Pancreas (tissue), 10 donors: ENCODE measurements around the gene ZGRF1. TPM values are rescaled to one million over a fixed set of nuclear protein-coding genes. Genes with fewer than 3 reads are reported as not detected.
A peak's percentile ranks its signal among the peaks of the same experiment; 100 is the strongest.

Experiments used
- ATAC-seq, 4 donors: fragments of 200-7000 bp; cut with Tn5 transposase; one replicate each; pipeline versions ENCODE4 v1.8.0 to v1.9.1; 2020; ENCODE audit warnings: mild to moderate bottlenecking in 4 of 4, moderate library complexity in 4 of 4
- DNase-seq, 6 donors: peaks; one replicate each; pipeline ENCODE4 v3.0.0-alpha.2; 2020
- FAIRE-seq: peaks from 2 replicates; lab custom pipeline; 2012; peaks lifted over from hg19 to GRCh38; lab: Jason Lieb, UNC
- H3K27ac ChIP-seq, 4 donors: fragments of 200-600 bp; sonication (generic); 1 replicate in 3 of 4; 2 replicates in 1 of 4; pipeline versions ENCODE4 v1.5.0 to v1.8.0; 2020
- H3K27me3 ChIP-seq, 4 donors: fragments of 200-600 bp; one replicate each; pipeline ENCODE4 v1.8.0; 2021
- H3K36me3 ChIP-seq, 3 donors: fragments of 200-600 bp; sonication (generic) in 1 of 3; one replicate each; pipeline versions ENCODE4 v1.5.0 to v1.8.0; 2020 to 2021
- H3K4me1 ChIP-seq, 3 donors: fragments of 200-600 bp; one replicate each; pipeline ENCODE4 v1.8.0; 2021
- H3K4me3 ChIP-seq, 4 donors: fragments of 200-600 bp; sonication (generic) in 2 of 4; one replicate each; pipeline versions ENCODE4 v1.5.0 to v1.8.0; 2020 to 2021
- H3K9me3 ChIP-seq, 4 donors: fragments of 200-600 bp; one replicate each; pipeline ENCODE4 v1.8.0; 2021
- CTCF ChIP-seq, 4 donors: fragments of 200-600 bp; sonication (generic) in 3 of 4; IDR thresholded peaks; one replicate each; pipeline versions ENCODE4 v1.5.0 to v1.8.0; 2021; ENCODE audit warnings: antibody characterized with exemption in 4 of 4
- WGBS, 2 donors: extraction: QIAGEN DNeasy Blood & Tissue Kit; methylation state at CpG; one replicate each; pipeline ENCODE4 v1.1.7; 2013; 5-methylcytosine and 5-hydroxymethylcytosine counted together
- intact Hi-C, 3 donors: fragments of 100-400 bp; cut with DNase I; formaldehyde crosslinking; loops; one replicate each; pipeline versions ENCODE4 v1.11.1 to v1.14.2; 2022
- polyA plus RNA-seq, 2 donors: library from polyadenylated mRNA; stranded (reverse); fragments of 200-250 nt; gene quantifications; one replicate each; pipeline ENCODE4 v1.2.3, GENCODE V29; 2013
- total RNA-seq, 6 donors: library from RNA; stranded (reverse); fragmentation: NEBNext Ultra II Directional in 4 of 6; extraction: Animal tissue kit (Norgen Biotek cat#: 25700) in 4 of 6; gene quantifications; one replicate each; pipeline versions ENCODE4 v1.2.1 to v1.2.4, GENCODE V29; 2021 to 2023
- donor health status: healthy with polysubstance abuse.
- donor health status: DM: no; HTN: no; CAD: no; lungs with moderate emphysema.
- donor health status: DM: no; HTN: no; CAD: no.
- donor health status: control.
- donor health status: control.
- donor health status: Bipolar disorder and iron deficiency.
- donor health status: DM: yes; HTN: yes; CAD: no.
- donor health status: DM: no; HTN: no; CAD: no.
- donor health status: DM: no; HTN: no; CAD: no.
- donor health status: DM: yes; HTN: yes; CAD: no.

ZGRF1 gene
- total and polyA plus RNA-seq, 8 donors: 0.82 to 4.9 (median 1.9) TPM

GRCh38 chr4:112510291-112511092, 126.2 kb downstream of the ZGRF1 start:
- TF ChIP-seq CTCF (IDR thresholded peaks at IDR 0.05): no peak
- intact Hi-C loops: no loop called here
- H3K4me3 ChIP-seq: peak overlapping the region in 1 of 4 donors; percentile 12
- H3K36me3 ChIP-seq: no peaks in the 10 kb centered on the region
- H3K9me3 ChIP-seq: no peaks in the 10 kb centered on the region
- ATAC-seq (no peak), FAIRE-seq (no peak), DNase-seq (peak in 1 of 6 donors; percentile 64)
- WGBS, 2 donors: 7% methylated on average over 34 of the region's 34 CpGs
- H3K27ac ChIP-seq: no peak overlapping the region
- H3K27me3 ChIP-seq: peaks cover 9 to 82% (median 23%) of the 10 kb centered on the region in 4 donors
- H3K4me1 ChIP-seq: peaks cover 0 to 16% (median 12%) of the 10 kb centered on the region in 3 donors

DNA sequence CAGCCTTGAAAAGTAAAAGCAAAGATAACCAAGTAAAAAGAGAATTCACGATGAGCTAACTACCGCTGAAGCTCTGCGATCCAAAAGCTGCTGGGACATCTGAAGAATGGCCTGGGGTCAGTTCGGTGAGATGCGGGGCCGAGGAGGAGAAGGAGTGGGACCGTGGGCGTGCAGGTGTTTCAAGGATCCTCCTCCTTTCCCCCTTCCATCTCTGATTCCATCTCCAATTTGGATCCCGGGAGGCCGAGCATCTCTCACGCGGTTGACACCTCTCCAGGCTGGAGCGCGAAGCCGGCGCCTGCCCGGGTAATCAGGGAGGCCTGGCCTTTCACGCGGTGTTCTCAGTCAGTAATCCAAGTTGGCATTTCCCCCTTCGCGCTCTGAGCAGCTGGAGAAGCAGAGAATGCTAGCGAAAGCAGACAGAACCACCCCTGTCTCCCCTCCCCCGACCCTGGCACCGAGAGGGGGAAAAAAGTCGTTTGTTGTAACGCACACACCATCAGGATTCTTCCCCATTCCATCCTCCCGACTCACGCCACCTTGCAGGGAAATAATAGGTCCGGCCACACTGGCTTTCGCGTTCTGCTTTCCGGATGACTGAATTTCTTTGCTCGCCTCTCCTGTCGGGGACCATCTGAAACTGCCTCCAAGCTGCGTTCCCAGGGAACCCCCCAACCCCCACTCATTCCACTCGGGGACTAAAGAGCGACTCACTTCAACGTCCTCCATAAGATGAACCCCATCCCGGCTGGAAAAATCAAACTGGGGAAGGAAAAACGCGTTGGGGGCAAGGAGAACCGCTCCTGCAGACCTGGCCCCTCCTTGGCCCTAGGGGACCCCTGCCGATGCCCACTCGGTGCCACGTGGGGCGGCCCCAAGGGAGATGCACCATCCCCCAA, 127.2 kb downstream of the ZGRF1 start:
- DNase-seq (peak in 2 of 6 donors; percentile 10 to 61), FAIRE-seq (no peak), ATAC-seq (peak in 2 of 4 donors; percentile 25 to 44)
- peaks cover 9 to 79% (median 23%) of the 10 kb centered on the region in 4 donors for H3K27me3 ChIP-seq
- intact Hi-C loops: no loop called here
- H3K27ac ChIP-seq: no peak overlapping the region
- H3K9me3 ChIP-seq: no peaks in the 10 kb centered on the region
- H3K4me3 ChIP-seq: peak overlapping the region in 1 of 4 donors; percentile 12
- no peaks in the 10 kb centered on the region for H3K36me3 ChIP-seq
- H3K4me1 ChIP-seq: peaks cover 0 to 12% (median 3%) of the 10 kb centered on the region in 3 donors
- no peak for TF ChIP-seq CTCF (IDR thresholded peaks at IDR 0.05)
- WGBS, 2 donors: 5 to 6% methylated on average over 45 to 46 of the region's 46 CpGs

DNA sequence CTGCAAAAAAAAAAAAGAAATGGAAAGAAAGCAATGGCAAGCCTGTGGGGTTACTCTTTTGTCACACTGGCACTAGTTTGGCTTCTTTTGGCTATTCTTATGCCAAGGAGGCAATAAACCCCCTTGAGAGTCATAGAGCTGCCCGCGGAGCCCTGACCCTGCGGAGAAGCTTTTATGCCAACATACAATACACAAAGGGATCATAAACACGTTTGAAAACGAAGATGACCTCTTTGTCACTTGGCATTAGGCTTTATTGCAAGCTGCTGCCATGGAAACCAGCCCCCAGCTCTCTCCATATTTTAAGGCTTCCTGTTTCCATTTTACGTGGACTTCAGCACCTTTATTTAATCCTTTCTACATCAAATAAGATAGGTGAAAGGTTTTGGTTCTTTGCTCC, 128.4 kb downstream of the ZGRF1 start:
- TF ChIP-seq CTCF (IDR thresholded peaks at IDR 0.05): no peak
- Histone ChIP-seq H3K27me3 (peaks cover 9 to 72% (median 21%) of the 10 kb centered on the region in 4 donors), H3K36me3 (no peaks in the 10 kb centered on the region), H3K4me1 (peaks cover 0 to 9% (median 3%) of the 10 kb centered on the region in 3 donors), H3K9me3 (no peaks in the 10 kb centered on the region), H3K27ac (no peak overlapping the region), H3K4me3 (no peak overlapping the region)
- FAIRE-seq (no peak), ATAC-seq (no peak), DNase-seq (no peak)
- intact Hi-C loops: no loop called here
- WGBS, 2 donors: 4 to 7% methylated on average over 6 of the region's 6 CpGs

GRCh38 chr4:112504807-112505206, 131.9 kb downstream of the ZGRF1 start:
- DNase-seq: no peak
- intact Hi-C loops: no loop called here
- no peak for ATAC-seq
- Histone ChIP-seq H3K4me1 (peaks cover 0 to 6% (median 0%) of the 10 kb centered on the region in 3 donors), H3K27ac (no peak overlapping the region), H3K36me3 (no peaks in the 10 kb centered on the region), H3K27me3 (peaks cover 0 to 39% (median 2%) of the 10 kb centered on the region in 4 donors), H3K9me3 (no peaks in the 10 kb centered on the region), H3K4me3 (no peak overlapping the region)
- FAIRE-seq: no peak
- 60 to 71% methylated on average over 4 of the region's 4 CpGs for WGBS, 2 donors
- no peak for TF ChIP-seq CTCF (IDR thresholded peaks at IDR 0.05)
